MM.1S (cell line): ENCODE measurements around the gene SLC37A1.

Experiments
- DNase-seq: peaks from one replicate; pipeline ENCODE4 v3.0.0-alpha.2; 2015
- H2AFZ ChIP-seq: fragments of 300-600 bp; sonication (generic); 2 replicates; pipeline ENCODE4 v1.6.0; 2016; ENCODE audit warnings: antibody characterized with exemption, low read length
- H3F3A ChIP-seq: fragments of 300-600 bp; sonication (generic); 2 replicates; pipeline ENCODE4 v1.6.1; 2016; ENCODE audit warnings: mild to moderate bottlenecking, antibody characterized with exemption, low read length, moderate library complexity, mixed read lengths; ENCODE audit not compliant: insufficient read depth
- H3K27ac ChIP-seq: fragments of 300-600 bp; sonication (generic); 2 replicates; pipeline ENCODE4 v1.5.1; 2016; ENCODE audit warnings: mild to moderate bottlenecking, low read length
- H3K27me3 ChIP-seq: fragments of 300-600 bp; sonication (generic); replicated peaks from 2 replicates; pipeline ENCODE4 v1.6.0; 2016; ENCODE audit warnings: low read length; ENCODE audit not compliant: insufficient read depth
- H3K36me3 ChIP-seq: fragments of 300-600 bp; sonication (generic); replicated peaks from 2 replicates; pipeline ENCODE4 v1.6.1; 2016; ENCODE audit warnings: mild to moderate bottlenecking, low read length, mixed read lengths; ENCODE audit not compliant: insufficient read depth
- H3K4me1 ChIP-seq: fragments of 300-600 bp; sonication (generic); 2 replicates; pipeline ENCODE4 v1.6.1; 2016; ENCODE audit warnings: low read length, mixed read lengths
- H3K4me2 ChIP-seq: fragments of 300-600 bp; sonication (generic); 2 replicates; pipeline ENCODE4 v1.6.0; 2016; ENCODE audit warnings: low read depth, low read length
- H3K4me3 ChIP-seq: fragments of 300-600 bp; sonication (generic); 2 replicates; pipeline ENCODE4 v1.5.1; 2016; ENCODE audit warnings: low read length, mixed read lengths
- H3K79me2 ChIP-seq: fragments of 300-600 bp; sonication (generic); 2 replicates; pipeline ENCODE4 v1.6.1; 2016; ENCODE audit warnings: mixed run types, low read length, mixed read lengths
- H3K9ac ChIP-seq: fragments of 300-600 bp; sonication (generic); 2 replicates; pipeline ENCODE4 v1.6.1; 2016; ENCODE audit warnings: low read length, mixed read lengths
- H3K9me2 ChIP-seq: fragments of 300-600 bp; sonication (generic); replicated peaks from 2 replicates; pipeline ENCODE4 v1.6.1; 2016; ENCODE audit warnings: mild to moderate bottlenecking, low read length, mixed read lengths; ENCODE audit not compliant: insufficient read depth
- H3K9me3 ChIP-seq: fragments of 300-600 bp; sonication (generic); replicated peaks from 2 replicates; pipeline ENCODE4 v1.6.1; 2016; ENCODE audit warnings: mild to moderate bottlenecking, low read length, mixed read lengths; ENCODE audit not compliant: insufficient read depth
- H4K20me1 ChIP-seq: fragments of 300-600 bp; sonication (generic); 2 replicates; pipeline ENCODE4 v1.6.1; 2016; ENCODE audit warnings: mild to moderate bottlenecking, low read length, moderate library complexity, mixed read lengths; ENCODE audit not compliant: insufficient read depth
- CTCF ChIP-seq: fragments of 300-600 bp; sonication (generic); IDR thresholded peaks from 2 replicates; pipeline ENCODE4 v1.5.1; 2016; ENCODE audit warnings: antibody characterized with exemption, low read length, mixed read lengths
- EZH2 ChIP-seq: fragments of 300-600 bp; sonication (generic); optimal IDR thresholded peaks from 2 replicates; pipeline ENCODE3; 2017; ENCODE audit warnings: low read depth, mild to moderate bottlenecking, antibody characterized with exemption, low read length, mixed read lengths
- EZH2phosphoT487 ChIP-seq: fragments of 300-600 bp; sonication (generic); IDR thresholded peaks from 2 replicates; pipeline ENCODE4 v1.6.1; 2018; ENCODE audit warnings: antibody characterized with exemption, low read length

SLC37A1 gene

DNA sequence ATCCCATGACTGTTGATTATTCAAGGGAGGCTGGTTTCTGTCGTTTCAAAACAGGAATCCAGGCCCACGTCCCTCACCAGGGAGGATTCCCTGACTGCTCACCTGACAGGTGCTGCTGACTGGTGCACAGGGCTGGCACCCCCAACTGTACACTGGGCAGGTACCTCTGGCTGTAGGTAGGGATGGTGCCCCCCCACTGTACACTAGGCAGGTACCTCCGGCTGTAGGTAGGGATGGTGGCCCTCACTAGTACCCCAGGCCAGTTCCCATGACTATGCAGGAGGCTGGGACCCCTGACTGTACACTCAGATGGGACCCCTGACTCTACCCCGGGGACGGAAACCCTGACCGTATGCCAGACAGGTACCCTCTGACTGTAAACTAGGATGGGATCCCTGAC, 106.2 kb downstream of the SLC37A1 start:
- Histone ChIP-seq H4K20me1 (0 out of 2 replicates have a peak, but pooled peaks cover 9% of the 10 kb centered on the region), H3K4me3 (no peak overlapping the region), H3K36me3 (no peaks in the 10 kb centered on the region), H3K9ac (no peak overlapping the region), H3K4me1 (no peaks in the 10 kb centered on the region), H2AFZ (no peak overlapping the region), H3K4me2 (no peak overlapping the region), H3K27ac (no peak overlapping the region), H3K9me3 (no peaks in the 10 kb centered on the region), H3K27me3 (peaks cover 97% of the 10 kb centered on the region), H3K79me2 (no peaks in the 10 kb centered on the region), H3K9me2 (no peaks in the 10 kb centered on the region), H3F3A (no peaks in the 10 kb centered on the region)
- DNase-seq, result no peak
- TF ChIP-seq CTCF, result no peak
- TF ChIP-seq EZH2, result no peak
- TF ChIP-seq EZH2phosphoT487, result no peak

- no peaks in the 10 kb centered on the region for H3K9me2 ChIP-seq
- no peak overlapping the region for H3K4me2 ChIP-seq
- no peaks in the 10 kb centered on the region for H3K79me2 ChIP-seq
- H2AFZ ChIP-seq, result no peak overlapping the region
- H3K27me3 ChIP-seq, result peaks cover 98% of the 10 kb centered on the region
- H3K9ac ChIP-seq, result no peak overlapping the region
- H3K36me3 ChIP-seq, result no peaks in the 10 kb centered on the region
- no peak overlapping the region for H3K27ac ChIP-seq
- no peak overlapping the region for H3K4me3 ChIP-seq
- no peaks in the 10 kb centered on the region for H3K4me1 ChIP-seq
- TF ChIP-seq EZH2phosphoT487 (no peak), EZH2 (no peak), CTCF (no peak)
- DNase-seq, result no peak
- no peaks in the 10 kb centered on the region for H3K9me3 ChIP-seq
- no peaks in the 10 kb centered on the region for H3F3A ChIP-seq
- 0 out of 2 replicates have a peak, but pooled peaks cover 9% of the 10 kb centered on the region for H4K20me1 ChIP-seq
These were observed 107.6 kb downstream of the SLC37A1 start for GRCh38 chr21:42621166-42621818.

DNA sequence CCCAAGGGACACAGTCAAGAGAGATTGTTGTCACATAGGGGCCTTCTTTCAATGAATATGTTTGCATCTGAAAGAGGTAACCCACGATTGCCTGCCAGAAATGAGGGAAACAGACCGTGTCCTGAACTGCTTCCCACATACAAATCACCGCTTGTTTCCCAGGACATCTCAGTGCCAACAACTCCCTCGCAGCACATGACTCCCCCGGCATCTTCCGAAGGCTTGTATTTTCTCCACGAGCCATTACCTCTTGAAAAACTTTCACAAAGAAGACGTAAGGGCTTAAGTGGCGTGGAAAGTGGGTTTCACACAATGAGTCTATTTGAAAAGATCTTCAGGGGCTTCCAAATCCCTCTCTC, 108.1 kb downstream of the SLC37A1 start:
- no peaks in the 10 kb centered on the region for H3K4me1 ChIP-seq
- H4K20me1 ChIP-seq, result 0 out of 2 replicates have a peak, but pooled peaks cover 9% of the 10 kb centered on the region
- no peaks in the 10 kb centered on the region for H3F3A ChIP-seq
- H2AFZ ChIP-seq, result no peak overlapping the region
- no peak overlapping the region for H3K4me3 ChIP-seq
- H3K27ac ChIP-seq, result no peak overlapping the region
- H3K4me2 ChIP-seq, result no peak overlapping the region
- H3K9me3 ChIP-seq, result no peaks in the 10 kb centered on the region
- no peak for DNase-seq
- no peaks in the 10 kb centered on the region for H3K79me2 ChIP-seq
- H3K9me2 ChIP-seq, result no peaks in the 10 kb centered on the region
- no peak overlapping the region for H3K9ac ChIP-seq
- peaks cover 98% of the 10 kb centered on the region for H3K27me3 ChIP-seq
- TF ChIP-seq EZH2phosphoT487 (no peak), CTCF (no peak), EZH2 (no peak)
- H3K36me3 ChIP-seq, result no peaks in the 10 kb centered on the region
